Ureter (tissue), 1 donor: Measurements from ENCODE around the gene SORBS1. TPM values are rescaled to one million over a fixed set of nuclear protein-coding genes. Genes with fewer than 3 reads are reported as not detected.

ENCODE experiments used
- DNase-seq: peaks from one replicate; pipeline ENCODE4 v3.0.0-alpha.2; 2020; ENCODE audit warnings: low spot score
- total RNA-seq: library from RNA; stranded (reverse); gene quantifications from one replicate; pipeline ENCODE4 v1.2.4, GENCODE V29; 2023
- donor health status: DM: yes; HTN: yes; CAD: no.

Gene SORBS1
- total RNA-seq, 1 donor from 2014 or later, result 347 TPM

DNA sequence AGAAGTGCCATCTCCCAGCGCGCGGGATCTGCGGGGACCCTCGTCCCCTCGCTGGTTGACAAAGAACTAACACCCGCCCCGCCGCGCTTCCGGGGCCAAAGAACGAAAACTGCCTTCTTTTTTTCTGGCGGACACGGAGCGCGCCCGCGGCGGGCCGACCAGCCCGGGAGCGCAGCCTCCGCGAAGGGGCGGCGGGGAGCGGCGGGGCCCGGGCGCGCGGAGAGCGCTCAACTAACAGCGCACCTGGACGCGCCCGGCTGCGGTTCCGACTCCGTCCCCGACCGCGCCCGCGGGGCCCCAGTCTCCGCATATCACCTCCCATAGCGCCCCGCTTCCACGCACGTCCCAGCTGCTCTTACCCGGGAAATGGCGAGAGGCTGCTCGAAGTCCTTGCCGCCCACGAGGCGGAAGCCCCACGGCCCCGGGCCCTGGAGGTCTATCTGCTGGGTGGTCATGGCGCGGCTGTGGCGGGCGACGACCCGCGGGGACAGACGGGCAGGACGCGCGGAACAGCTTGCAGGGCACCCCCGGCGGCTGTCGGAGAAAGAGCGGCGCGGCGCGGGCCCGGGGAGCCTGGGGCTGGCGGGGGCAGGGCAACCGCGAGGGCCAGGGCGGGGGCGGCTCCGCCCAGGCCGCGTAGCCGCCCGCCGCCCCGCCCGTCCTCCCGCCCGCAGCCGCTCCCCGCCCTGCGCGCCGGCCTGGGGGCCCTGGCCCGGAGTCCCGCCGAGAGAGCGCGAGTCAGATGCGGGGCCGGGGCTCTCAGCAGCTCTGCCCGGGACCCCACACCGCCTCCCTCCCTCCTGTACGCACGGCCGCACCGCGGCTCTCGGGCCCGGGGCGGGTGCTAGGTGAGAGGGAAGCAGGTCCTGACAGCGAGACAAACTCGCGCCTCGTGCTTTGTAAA is 270.5 kb downstream of the SORBS1 start, which contains the start of gene PDLIM1:
TSS of gene PDLIM1 (minus strand) at position 543 of the 904 bp plus-strand sequence. CDS start at position 455, 88 bp downstream.
- DNase-seq, result peak; percentile 78

- DNase-seq, result no peak
Measured at GRCh38 chr10:95289921-95290421, 271.2 kb downstream of the SORBS1 start.

GRCh38 chr10:95289003-95289920 is 271.9 kb downstream of the SORBS1 start:
- no peak for DNase-seq

DNA sequence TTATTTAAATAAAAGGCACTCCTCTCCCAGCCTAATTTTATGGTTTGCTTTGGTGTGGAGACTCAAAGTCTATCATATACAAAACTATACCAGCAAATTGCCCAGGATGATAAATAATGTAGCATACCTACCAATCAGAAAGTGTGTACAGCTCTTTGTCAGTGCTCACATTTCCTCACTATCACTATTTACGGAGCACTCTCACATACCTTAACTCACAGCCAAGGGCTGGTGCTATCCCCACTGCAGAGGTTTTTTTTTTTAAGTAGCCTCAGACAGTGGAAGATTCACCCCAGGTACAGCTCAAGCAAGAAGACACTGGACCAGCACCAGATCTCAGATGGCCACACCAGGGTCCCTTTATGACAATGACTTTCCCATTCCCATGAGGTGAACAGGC is 272.9 kb downstream of the SORBS1 start:
- no peak for DNase-seq

GRCh38 chr10:95287281-95287680 is 273.9 kb downstream of the SORBS1 start:
- no peak for DNase-seq

DNA sequence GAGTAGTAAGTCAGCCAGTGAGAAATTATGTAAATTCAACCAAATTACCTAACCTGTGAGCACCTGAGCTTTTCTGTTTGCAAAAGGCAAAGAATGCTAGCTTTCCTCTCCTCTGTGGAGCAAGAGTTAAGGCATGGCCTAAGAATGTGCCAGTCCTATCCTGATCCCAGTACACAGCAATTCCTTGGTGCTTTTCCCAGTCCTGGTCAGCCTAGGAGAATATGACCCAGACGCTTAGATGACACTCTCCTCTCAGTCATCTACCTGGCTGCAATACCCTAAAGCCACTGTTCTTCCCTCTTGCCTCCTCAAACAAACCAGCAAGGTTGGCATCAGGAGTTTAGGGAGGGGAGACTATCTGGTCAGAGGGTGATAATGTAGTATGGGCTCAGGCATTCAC is 274.5 kb downstream of the SORBS1 start:
- DNase-seq, result no peak

- DNase-seq, result no peak
Measured at GRCh38 chr10:95285556-95285955, 275.6 kb downstream of the SORBS1 start.

DNA sequence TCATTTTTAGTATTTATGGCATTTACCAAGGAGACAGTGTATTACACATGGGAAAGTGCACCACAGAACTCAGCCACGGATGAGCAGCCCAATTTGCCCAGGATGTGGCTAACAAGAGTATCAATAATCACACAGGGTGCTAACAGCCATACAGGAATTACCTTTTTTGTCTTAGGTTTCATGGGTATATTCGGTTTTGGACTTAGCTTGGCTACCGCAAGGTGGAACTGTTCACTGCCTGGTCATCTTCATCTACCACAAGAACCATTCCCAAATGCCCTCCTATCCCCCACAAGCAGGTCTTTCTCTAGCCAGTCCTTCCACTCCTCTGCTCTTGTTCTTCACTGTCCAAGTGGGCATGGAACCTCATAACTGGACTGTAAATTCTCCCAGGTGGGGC is 276.4 kb downstream of the SORBS1 start:
- DNase-seq, result no peak

DNA sequence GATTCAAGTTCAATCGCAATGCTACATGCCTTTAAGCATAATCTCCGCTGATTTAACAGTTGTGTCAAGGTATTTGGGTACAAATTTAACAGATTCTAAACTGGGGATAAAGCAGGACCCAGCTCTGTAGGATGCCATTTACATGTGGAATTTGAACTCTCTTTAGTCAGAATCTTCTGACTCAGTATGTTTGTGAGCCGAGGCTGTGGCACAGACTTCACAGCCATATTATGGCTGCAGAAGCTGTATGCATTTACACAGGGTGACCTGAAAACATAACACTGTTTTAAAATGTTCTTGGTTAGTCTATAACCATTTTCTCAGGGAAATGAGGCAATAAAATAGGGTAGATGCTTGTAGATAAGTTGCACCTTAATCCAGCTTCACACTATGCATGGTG is 279.1 kb downstream of the SORBS1 start:
- DNase-seq, result no peak

DNA sequence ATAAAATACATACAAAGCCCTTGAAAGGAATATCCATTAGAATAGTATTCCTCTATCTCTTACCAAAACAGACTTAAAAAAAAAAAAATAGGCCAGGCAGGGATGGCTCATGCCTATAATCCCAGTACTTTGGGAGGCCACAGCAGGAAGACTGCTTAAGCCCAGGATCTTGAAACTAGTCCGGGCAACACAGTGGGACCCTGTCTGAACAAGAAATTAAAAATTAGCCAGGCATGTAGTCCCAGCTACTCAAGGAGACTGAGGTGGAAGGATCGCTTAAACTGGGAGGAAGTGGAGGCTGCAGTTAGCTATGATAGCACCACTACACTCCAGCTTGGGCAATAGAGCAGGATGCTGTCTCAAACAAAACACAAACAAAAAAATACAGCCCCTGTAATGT is 280.0 kb downstream of the SORBS1 start:
- DNase-seq, result no peak

GRCh38 chr10:95280637-95281036 is 280.5 kb downstream of the SORBS1 start:
- no peak for DNase-seq

- DNase-seq, result peak; percentile 41
Measured at GRCh38 chr10:95279042-95279820, 281.9 kb downstream of the SORBS1 start.

DNA sequence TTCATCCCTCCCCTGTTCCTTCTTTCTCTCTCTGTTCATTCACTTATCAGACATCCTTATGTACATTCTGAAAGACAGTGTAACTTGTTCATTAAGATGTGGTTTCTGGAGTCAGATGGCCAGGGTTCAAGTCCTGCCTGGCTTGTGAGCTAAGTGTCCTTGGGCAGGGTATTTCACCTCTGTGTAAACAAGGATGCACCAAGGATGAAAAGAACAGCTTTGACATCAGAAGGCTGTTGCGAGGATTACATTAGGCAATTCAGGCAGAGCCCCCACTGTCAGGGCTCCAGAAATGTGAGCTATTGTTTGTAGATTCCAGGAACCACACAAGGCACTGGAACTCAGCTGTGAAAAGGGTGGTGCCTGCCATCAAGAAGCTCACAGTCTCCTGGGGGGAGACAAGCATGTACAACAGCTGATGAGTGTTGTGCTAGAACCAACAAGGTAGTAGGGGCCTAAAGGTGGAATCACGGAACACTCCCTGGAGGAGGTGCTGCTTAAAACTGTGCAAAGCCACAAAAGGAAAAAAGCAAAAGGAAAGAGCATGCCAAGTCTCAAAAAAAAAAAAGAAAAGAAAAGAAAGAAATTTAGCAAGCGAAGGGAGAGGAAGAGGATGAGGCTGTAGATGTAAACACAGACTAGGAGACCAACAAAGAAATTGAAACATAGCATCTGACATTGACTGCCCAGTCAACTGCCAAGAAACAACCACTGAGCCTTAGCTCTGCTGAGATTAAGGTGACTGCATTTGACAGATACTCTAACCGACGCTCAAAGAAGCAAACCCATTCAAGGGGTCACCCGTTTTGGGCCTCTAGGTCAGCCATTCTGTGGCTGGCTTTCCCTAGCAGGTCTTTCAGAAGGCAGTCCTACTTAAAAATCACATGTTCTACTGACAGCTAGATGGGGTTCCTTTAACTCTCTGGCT is 282.8 kb downstream of the SORBS1 start:
- DNase-seq, result peak; percentile 41

DNA sequence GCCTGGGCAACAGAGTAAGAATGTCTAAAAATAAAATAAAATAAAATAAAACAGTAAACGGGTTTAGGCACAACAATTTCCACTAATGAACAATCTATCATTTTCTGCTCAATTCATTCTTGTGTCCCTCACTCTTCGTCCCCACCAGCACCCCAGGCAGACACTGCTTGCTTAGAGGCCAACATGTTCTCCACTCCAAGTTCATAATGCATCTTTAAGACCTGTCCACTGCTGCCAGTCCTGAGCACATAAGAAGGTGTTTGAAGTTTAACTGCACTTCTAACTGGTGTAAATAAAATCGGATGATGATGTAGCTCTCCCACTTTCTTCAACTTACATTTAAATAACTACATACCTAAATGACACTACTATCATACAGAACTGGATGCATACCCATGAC is 283.6 kb downstream of the SORBS1 start:
- no peak for DNase-seq

DNA sequence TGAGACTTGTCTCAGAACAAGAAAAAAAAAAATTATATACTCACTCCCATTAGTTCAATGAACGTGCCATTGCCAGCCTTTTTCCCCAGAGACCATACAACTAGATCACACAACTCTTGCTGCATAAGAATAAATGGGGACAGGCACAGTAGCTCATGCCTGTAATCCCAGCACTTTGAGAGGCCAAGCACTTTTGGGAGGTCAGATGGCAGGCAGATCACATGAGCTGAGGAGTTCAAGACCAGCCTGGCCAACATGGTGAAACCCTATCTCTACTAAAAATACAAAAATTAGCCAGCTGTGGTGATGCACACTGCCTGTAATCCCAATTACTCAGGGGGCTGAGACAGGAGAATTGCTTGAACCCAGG is 284.0 kb downstream of the SORBS1 start:
- peak; percentile 42 for DNase-seq

- DNase-seq, result peak; percentile 34
Measured at GRCh38 chr10:95276367-95277200, 284.6 kb downstream of the SORBS1 start.

DNA sequence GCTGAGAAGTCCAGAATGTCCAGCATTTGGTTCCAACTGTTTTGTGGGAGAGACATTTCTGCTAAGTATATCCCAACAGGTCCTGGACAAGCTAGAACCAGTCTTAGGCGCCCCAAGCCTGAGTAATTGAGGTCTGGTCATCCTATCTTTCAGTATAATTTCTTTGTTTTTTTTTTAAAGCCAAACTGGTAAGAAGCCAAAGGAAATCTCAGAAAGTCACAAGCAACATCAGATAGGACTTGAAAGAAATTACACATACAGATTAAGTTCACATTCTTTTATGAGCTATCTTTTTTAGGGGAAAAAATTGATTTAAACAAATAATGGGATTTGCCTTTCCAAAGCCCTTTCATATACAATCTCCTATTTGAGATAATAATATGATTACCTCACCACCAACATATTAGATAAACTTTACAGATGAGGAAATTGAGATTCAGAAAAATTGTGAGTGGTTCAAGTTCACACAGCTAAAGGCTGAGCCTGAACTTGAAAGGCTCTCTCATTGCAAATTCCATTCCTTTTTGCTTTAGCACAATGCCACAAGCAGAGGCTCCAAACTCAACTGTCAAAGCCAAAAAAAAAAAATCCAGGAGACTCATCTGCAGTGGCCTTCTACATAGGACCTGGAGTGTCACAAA is 285.3 kb downstream of the SORBS1 start:
- peak; percentile 43 for DNase-seq

- peak; percentile 61 for DNase-seq
Measured at GRCh38 chr10:95273393-95274312, 287.5 kb downstream of the SORBS1 start.
